Gastrocnemius medialis (tissue), 4 donors: ENCODE results near the gene DBT.

Experiments
- POLR2A ChIP-seq, 2 donors: fragments of 450-650 bp; IDR thresholded peaks; one replicate each; pipeline ENCODE4 v1.6.1; 2017; ENCODE audit warnings: antibody characterized with exemption in 2 of 2, mild to moderate bottlenecking in 2 of 2, moderate library complexity in 2 of 2
- TF ChIP-seq, protein P1 (sequence below), 5 experiments: fragments of 450-650 bp in 3 of 5; fragments of 200-600 bp in 2 of 5; sonication (generic) in 2 of 5; IDR thresholded peaks in 4 of 5; conservative IDR thresholded peaks in 1 of 5; 1 replicate in 4 of 5; 2 replicates in 1 of 5; pipeline ENCODE4 v1.5.1; 2016 to 2019; ENCODE audit warnings: antibody characterized with exemption in 5 of 5, mild to moderate bottlenecking in 3 of 5, moderate library complexity in 3 of 5

- TF ChIP-seq, protein P1, sequence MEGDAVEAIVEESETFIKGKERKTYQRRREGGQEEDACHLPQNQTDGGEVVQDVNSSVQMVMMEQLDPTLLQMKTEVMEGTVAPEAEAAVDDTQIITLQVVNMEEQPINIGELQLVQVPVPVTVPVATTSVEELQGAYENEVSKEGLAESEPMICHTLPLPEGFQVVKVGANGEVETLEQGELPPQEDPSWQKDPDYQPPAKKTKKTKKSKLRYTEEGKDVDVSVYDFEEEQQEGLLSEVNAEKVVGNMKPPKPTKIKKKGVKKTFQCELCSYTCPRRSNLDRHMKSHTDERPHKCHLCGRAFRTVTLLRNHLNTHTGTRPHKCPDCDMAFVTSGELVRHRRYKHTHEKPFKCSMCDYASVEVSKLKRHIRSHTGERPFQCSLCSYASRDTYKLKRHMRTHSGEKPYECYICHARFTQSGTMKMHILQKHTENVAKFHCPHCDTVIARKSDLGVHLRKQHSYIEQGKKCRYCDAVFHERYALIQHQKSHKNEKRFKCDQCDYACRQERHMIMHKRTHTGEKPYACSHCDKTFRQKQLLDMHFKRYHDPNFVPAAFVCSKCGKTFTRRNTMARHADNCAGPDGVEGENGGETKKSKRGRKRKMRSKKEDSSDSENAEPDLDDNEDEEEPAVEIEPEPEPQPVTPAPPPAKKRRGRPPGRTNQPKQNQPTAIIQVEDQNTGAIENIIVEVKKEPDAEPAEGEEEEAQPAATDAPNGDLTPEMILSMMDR (IDR thresholded peaks at IDR 0.05 in 4 of 5, conservative IDR thresholded peaks at IDR 0.05 in 1 of 5): no peak
- no peak for TF ChIP-seq POLR2A (IDR thresholded peaks at IDR 0.05)
Observed at GRCh38 chr1:100239961-100240360, 9.7 kb downstream of the DBT start.
